COLO668 (cell line): ENCODE measurements around the gene STN1.
A peak's percentile ranks its signal among the peaks of the same experiment; 100 is the strongest.
"Not testable (repeated sequence)": the region's sequence is repeated elsewhere in the genome, so short reads cannot be mapped to it uniquely, and the experiment has no call there.

Experiments used
- DNase-seq: peaks from one replicate; lab custom pipeline; 2025; ENCODE audit not compliant: unreplicated experiment; lab: John Stamatoyannopoulos, UW

The STN1 gene

GRCh38 chr10:103845972-103846371 is 72.0 kb downstream of the STN1 start:
- peak; percentile 11 for DNase-seq

DNA sequence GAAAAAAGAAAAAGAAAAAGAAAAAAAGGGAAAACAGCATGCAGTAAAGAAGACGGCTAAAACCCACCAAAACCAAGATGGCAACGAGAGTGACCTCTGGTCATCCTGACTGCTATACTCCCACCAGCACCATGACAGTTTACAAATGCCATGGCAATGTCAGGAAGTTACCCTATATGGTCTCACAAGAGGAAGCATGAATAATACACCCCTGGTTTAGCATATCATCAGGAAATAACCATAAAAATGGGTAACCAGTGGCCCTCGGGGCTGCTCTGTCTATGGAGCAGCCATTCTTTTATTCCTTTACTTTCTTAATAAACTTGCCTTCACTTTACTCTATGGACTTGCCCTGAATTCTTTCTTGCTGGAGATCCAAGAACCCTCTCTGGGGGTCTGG is 72.6 kb downstream of the STN1 start:
- not testable (repeated sequence) for DNase-seq

GRCh38 chr10:103843854-103844570 is 74.0 kb downstream of the STN1 start:
- DNase-seq = no peak

GRCh38 chr10:103843045-103843444 is 74.9 kb downstream of the STN1 start:
- DNase-seq = no peak

- no peak for DNase-seq
Observed at GRCh38 chr10:103842605-103843004, 75.4 kb downstream of the STN1 start.

GRCh38 chr10:103841519-103841918 is 76.5 kb downstream of the STN1 start:
- no peak for DNase-seq

DNA sequence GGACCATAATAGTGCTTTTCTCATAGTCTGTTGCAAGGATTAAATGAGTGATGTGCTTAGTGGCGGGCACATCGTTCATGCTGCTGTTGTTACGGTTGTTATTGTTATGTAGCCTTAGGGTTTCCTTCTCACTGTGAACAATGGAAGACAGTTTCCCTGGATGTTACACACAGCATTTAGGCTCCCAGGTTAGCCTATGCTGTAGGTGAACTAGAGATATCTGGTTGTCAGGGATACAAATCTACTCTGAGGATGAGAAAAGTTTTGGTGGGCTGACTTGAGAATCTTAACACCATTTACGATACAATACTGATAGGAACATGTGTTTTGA is 77.3 kb downstream of the STN1 start:
- no peak for DNase-seq

DNA sequence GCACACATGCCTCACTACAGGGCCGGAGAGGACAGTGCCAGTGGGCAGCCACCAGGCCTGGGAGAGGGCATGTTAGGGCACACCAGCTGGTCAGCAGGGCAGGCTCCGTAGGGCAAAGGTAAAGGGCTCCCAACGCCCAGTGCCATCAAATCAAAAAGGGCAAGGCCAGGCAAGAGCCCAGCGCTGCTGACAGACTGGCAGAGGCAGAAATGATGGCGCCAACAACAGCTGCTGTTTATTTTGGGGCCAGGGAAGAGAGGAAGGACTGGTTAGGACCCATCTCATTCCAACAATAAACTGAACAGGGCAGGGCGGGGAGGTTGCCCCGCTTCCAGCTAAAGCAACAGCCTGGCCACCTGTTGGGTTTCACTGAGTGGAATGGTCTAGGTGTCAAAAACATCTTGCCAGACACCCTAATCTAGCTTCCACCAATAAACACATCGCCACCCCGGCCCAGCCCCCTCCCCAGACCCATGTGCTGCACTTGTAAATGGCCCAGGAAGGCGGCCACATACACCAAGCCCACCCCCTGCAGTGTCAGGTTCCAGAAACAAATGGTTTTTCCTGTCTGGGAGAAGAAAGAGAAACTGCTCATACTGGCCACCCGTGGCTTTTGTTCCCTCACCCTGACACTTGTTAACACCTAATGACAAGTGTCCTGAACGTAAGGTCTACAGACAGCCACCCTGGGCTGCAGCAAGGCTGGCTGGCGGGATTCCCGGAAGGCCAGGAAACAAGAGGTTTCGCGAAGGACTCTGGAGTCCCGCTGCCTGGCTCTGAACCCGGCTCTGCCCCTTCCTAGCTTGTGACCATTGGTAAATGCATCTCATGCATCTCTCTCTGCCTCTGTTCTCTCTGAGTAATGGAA is 77.9 kb downstream of the STN1 start:
- DNase-seq = peak; percentile 67

GRCh38 chr10:103839519-103839871 is 78.5 kb downstream of the STN1 start:
- DNase-seq = no peak

- DNase-seq = no peak
Observed at GRCh38 chr10:103838862-103839518, 79.0 kb downstream of the STN1 start.

DNA sequence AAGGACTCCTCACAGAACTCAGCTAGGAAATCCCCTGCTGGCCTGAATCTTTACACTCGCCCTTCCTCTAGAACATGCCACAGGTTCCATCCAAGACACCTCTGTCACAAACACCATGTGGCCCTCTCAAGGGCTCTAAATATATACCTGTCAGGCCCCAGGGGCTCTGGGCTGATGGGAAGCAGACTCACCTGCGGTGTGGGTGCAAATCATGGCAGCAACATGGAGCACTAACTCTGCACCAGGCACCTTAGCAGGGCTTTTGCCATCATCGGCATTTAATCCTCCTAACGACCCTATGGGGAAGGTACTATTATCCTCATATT is 80.0 kb downstream of the STN1 start:
- DNase-seq = no peak

GRCh38 chr10:103837370-103838069 is 80.5 kb downstream of the STN1 start:
- DNase-seq = no peak

GRCh38 chr10:103836861-103837260 is 81.1 kb downstream of the STN1 start:
- DNase-seq = no peak

- no peak for DNase-seq
Observed at GRCh38 chr10:103836273-103836672, 81.7 kb downstream of the STN1 start.

DNA sequence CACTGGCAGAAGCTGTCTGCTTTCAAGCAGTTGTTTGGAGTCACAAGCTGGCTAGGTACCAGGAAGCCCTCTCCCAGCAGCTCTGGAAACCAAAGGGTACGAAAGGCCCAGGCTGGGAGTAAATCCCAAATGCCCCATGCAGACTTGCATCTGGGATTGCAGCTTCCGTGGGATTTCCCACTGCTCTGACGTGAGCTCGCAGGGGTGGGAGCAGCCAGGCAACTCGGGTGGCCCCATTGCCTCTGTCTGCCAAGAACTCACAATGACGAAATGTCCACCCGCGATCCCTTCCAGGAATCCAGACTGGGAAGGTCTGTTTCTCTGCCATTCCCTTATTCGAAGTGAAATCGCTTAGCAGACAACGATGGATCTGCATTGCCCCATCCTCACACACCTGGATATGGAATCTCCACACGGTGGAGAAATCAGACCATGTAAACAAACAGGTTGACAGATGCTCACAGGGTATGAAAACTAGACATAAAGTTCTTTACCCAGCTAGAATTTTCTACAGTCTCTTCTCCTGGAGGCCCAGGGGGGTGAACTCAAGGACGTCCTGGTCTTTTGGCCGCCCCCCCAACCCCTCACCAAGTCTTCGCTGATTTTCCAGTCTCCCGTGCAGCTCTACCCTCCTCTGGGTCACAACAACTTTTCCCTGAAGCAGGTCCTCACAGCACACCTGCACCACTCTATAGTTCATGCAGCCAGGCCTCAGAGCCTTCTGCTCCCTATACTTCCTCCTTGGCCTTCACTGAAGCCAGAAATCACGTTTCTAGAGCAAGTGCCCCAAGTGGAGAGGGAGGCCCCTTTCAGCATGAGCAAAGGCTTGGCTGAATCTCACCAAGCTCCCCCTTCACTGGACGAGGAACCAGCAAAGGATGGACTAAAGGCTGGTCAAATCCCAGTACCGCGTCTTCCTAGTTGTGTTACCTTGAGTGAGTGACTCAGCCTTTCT is 82.6 kb downstream of the STN1 start:
- DNase-seq = no peak

DNA sequence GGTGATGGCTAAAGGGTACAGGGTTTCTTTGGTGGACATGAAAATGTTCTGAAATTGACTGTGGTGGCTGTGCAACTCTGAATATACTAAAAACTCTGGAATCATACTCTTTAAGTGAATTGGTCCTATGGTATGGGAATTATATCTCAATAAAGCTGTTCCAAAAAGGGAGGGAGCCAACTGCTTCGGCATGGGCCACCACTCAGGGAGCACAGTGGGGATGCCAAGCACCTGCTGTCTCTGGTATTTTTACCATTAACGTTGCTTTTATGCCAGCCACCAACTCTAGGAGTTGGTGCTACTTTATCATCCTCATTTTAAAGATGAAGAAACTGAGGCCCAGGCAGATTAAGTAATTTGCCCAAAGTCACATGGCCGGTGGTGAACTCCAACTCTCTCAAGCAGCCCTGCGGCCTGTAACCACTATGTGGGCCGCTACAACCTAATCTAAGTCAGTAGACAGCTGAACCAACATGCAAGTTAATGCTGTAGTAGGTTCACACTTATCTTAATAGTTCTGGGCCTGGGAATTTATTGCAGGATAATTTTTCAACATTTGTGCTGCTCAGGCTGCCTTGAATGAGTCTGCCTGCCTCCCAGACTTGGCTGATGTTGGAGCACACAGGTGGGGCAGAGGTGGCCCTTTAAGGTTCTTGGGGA is 83.4 kb downstream of the STN1 start:
- no peak for DNase-seq

- peak; percentile 76 for DNase-seq
Observed at GRCh38 chr10:103833731-103834365, 84.1 kb downstream of the STN1 start.

GRCh38 chr10:103832806-103833205 is 85.2 kb downstream of the STN1 start:
- no peak for DNase-seq
